ENCODE results near the gene WDR81.
"Not testable (repeated sequence)": the region's sequence is repeated elsewhere in the genome, so short reads cannot be mapped to it uniquely, and the experiment has no call there.

Gene WDR81

DNA sequence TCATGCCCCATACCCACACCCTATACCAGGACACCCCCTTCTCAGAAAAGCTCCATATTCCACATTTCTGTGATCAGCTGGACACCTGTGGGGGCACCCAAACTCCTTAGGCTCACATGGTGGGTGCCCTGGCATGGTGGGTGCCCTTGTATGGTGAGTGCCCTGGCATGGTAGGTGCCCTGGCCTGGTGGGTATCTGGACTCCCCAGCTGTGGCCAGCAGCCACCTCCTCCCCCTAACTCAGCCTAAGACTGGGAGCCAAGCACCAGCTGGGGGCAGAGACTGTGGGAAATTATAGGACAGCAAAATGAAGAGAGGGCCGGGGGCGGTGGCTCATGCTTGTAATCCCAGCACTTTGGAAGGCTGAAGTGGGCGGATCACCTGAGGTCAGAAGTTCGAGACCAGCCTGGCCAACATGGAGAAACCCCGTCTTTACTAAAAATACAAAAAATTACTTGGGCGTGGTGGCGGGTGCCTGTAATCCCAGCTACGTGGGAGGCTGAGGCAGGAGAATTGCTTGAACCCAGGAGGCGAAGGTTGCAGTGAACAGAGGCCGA lies 15.6 kb upstream of the WDR81 start:
- H3K9me3 Mint-ChIP-seq; intact Hi-C loops (cut with micrococcal nuclease); H3K27ac Mint-ChIP-seq: not testable (repeated sequence)
- Mint-ChIP-seq H3K4me1 (ENCODE audit: low read depth) (peaks cover 33% of the 10 kb centered on the region), H3K36me3 (ENCODE audit: low read depth) (peaks cover 36% of the 10 kb centered on the region), H3K4me3 (peak overlapping the region; percentile 7), H3K27me3 (peaks cover 37% of the 10 kb centered on the region)

DNA sequence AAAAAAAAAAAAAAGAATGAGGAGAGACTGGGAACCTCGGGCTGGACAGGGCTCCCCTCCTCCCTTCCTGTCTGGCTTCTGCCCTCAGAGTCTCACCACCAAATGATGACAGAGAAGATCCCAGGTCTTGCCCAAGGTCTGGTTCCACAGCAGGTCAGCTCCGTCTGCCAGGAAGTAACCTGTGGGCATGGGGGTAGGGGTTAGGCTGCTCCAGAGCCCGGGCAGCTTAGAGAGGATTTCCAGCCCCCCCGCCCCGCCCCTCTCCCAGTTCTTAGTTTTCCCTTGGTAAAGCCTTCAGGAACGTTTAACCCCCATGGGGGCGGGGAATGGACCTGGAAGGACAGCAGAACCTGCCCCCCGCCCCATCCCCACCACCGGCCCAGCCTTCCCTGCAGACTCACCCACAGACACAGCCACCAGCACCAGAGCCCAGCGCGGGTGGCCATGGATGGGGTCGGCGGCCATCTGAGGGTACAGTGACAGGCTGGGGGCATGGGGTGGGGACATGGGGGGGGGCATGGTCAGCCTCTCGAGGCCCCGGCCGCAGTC lies 15.0 kb upstream of the WDR81 start:
- peaks cover 39% of the 10 kb centered on the region for H3K4me1 Mint-ChIP-seq (ENCODE audit: low read depth)
- no peak overlapping the region for H3K27ac Mint-ChIP-seq

DNA sequence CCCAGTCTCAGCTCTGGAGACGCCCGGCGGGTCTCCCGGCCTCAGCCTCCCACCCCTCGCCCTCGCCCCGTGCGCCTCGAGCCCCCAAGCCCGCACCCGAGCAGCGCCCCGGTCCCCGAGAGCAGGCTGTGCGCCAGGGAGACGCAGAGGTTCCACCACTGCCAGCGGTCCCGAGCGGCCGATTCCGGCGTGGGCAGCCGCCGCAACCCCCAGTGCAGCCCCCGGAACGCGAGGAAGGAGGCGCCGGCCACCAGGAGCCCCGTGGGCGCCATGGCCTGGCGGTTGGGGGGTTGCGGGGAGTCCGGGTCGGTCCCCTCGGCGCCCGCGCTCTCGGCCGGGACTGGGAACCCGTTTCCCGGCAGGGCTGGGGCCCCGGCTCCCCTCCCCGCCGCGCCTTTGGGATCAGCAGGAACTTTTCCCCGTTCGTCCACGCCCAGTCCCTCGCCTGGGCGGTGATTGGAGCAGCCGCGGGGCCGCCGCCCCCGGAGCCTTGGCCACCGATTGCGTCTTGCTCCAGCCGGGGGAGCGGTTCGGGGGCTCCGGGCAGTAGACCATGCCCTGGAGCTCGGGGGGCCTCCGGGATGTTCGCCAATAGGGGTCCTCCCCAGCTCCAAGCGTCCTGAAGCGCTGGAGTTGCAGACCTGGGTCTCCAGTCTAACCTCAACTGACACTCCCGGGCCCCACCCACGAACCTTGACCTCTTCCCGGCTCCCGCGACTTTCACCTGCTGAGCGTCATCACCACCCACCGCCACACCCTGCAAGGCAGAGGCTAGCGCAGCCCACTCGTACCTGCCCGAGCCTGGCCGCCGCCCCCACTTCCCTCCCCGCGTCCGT lies 14.3 kb upstream of the WDR81 start, which contains the start of gene TLCD2:
Gene TLCD2 (minus strand): TSS at position 407 of the 836 bp plus-strand sequence. CDS start 135 bp downstream, at position 272.
- Mint-ChIP-seq H3K27ac (peak within 1 kb of the TSS; percentile 58), H3K4me1 (ENCODE audit: low read depth) (peaks cover 46% of the 10 kb centered on the region)
- intact Hi-C loops (cut with micrococcal nuclease): loop anchor here (2.0 to 5.0 kb wide), 2 partner anchors 25 to 43 kb away; partner anchors contain the start of gene PRPF8

More for the DNA sequence above, 15.0 kb upstream of the WDR81 start:
- H3K27me3 Mint-ChIP-seq: peaks cover 35% of the 10 kb centered on the region
- peak overlapping the region; percentile 77 for H3K4me3 Mint-ChIP-seq
- intact Hi-C loops (cut with micrococcal nuclease): no loop called here
- H3K36me3 Mint-ChIP-seq (ENCODE audit: low read depth): peaks cover 42% of the 10 kb centered on the region
- no peaks in the 10 kb centered on the region for H3K9me3 Mint-ChIP-seq

DNA sequence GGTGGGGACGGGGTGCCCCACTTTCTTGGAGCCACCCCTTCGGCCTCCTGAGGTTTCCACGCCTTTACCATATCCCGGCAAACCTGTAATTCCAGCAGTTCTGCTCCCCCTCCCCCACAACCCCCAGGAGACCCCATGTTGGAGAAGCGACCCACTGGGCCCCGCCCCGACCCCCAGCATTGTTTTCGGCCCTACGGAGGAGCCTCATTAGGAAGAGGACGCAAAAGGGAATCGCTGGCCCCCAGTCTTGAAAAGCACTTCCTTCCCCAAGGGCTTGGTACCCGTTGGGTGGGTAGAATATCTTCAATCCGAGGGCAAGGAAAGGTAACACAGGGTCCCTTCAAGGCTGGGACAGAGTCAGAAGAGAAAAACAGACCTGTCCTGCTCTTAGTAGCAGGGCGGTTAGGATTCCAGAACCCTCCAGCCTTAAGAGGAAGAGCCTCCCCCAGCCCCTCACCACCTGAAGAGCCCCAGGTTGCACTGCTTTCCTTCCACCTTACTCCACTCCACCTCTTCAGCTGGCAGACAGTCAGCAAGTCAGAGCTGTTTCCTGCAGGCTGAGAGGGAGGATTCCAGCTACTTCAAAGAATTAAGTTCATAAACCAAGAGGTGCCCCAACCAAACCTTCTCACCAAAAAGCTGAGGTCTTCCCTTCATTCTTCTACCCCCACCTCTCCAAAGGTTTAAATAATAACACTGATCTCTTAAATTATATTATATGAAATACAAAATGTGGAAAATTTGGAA lies 13.5 kb upstream of the WDR81 start:
- intact Hi-C loops (cut with micrococcal nuclease): loop anchor here (2.0 to 5.0 kb wide), 2 partner anchors 26 to 44 kb away; partner anchors contain the start of gene PRPF8
- Mint-ChIP-seq H3K4me1 (ENCODE audit: low read depth) (peaks cover 46% of the 10 kb centered on the region), H3K4me3 (peak overlapping the region; percentile 77), H3K36me3 (ENCODE audit: low read depth) (peaks cover 56% of the 10 kb centered on the region), H3K27me3 (peaks cover 24% of the 10 kb centered on the region), H3K9me3 (no peaks in the 10 kb centered on the region), H3K27ac (peak overlapping the region; percentile 58)

More for the DNA sequence above, 14.3 kb upstream of the WDR81 start, which contains the start of gene TLCD2:
- H3K9me3 Mint-ChIP-seq: no peaks in the 10 kb centered on the region
- H3K4me3 Mint-ChIP-seq: peak within 1 kb of the TSS; percentile 77
- H3K36me3 Mint-ChIP-seq (ENCODE audit: low read depth): peaks cover 49% of the 10 kb centered on the region
- H3K27me3 Mint-ChIP-seq: peaks cover 29% of the 10 kb centered on the region

DNA sequence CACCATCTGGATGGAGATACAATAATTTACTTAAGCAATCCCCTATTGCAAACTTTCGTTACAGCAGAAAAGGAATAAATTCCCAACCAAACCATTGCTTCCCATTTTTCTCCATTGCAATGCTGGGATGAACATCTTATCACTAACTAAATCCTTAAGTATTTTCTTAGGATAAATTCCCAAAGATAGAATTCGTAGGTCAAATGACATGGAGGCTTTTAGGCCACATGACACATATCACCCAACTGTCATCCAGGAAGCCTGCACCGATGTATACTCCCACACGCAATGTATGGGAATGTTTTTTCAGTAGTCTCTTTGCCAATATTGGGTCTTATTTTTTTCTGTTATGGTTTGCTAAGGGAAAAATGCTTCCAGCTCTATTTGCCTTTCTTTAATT lies 12.7 kb upstream of the WDR81 start:
- intact Hi-C loops (cut with micrococcal nuclease): loop anchor here (2.0 to 5.0 kb wide), 2 partner anchors 27 to 45 kb away; partner anchors contain the start of gene PRPF8
- H3K36me3 Mint-ChIP-seq (ENCODE audit: low read depth): peaks cover 64% of the 10 kb centered on the region
- peaks cover 18% of the 10 kb centered on the region for H3K27me3 Mint-ChIP-seq
- H3K27ac Mint-ChIP-seq: no peak overlapping the region
- H3K4me1 Mint-ChIP-seq (ENCODE audit: low read depth): peaks cover 46% of the 10 kb centered on the region
- no peaks in the 10 kb centered on the region for H3K9me3 Mint-ChIP-seq
- H3K4me3 Mint-ChIP-seq: no peak overlapping the region

DNA sequence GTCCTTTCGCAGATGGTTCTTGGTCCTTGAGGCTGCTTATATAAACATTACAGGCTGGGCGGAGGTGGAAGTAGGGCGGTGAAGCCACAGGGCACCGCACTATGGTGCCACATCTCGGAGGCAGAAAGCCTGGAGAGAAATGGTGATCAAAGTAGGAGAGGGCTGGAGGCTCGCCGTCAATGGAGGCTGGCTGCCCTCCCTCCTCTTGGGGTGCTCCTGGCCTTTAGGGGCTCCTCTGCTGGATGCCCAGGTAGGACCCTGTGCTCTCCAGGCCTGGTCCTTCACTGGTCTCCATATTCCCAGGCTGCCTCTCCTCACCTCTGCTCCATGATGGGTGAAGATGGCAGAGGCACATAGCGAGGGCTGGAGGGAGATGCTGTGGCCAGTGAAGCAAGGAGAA lies 12.2 kb upstream of the WDR81 start:
- intact Hi-C loops (cut with micrococcal nuclease): loop anchor here (5.0 kb wide), 1 partner anchor 45 kb away; no protein-coding TSS in a partner anchor
- Mint-ChIP-seq H3K27ac (no peak overlapping the region), H3K4me1 (ENCODE audit: low read depth) (peaks cover 48% of the 10 kb centered on the region), H3K36me3 (ENCODE audit: low read depth) (peaks cover 67% of the 10 kb centered on the region), H3K4me3 (no peak overlapping the region), H3K9me3 (no peaks in the 10 kb centered on the region), H3K27me3 (peaks cover 16% of the 10 kb centered on the region)

DNA sequence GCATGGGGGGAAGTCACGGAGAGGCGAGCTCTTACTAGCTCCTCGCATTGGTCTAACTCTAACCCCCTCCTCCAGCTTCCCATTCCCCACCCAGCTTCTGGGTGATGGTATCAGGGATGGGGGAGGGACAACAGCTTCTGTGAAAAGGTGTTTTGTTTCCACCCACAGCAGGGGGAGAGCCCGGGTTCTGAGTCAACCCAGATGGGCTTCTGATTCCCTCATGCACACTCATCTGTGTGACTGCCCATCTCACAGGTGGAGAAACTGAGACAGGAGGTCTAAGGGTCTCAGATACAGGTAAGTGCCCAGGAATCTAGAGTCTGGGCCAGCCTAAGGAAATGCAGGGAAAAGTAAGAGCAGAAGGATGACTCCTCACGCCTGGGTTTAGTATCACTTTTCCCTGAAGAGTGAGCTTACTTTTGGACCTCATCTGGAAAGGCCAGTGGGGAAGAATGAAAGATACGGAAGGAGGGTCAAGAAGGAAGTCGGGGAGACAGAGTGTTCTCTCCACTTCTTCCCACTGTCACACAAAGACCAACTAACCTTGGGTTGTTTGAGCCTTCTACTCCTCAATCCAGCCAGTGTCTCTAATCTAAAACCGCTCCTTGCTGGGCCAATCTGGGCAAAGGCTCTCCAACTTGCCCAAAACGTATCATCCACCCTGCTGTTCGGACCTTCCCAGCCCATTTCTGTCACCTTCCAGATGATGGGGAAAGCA lies 11.2 kb upstream of the WDR81 start:
- Mint-ChIP-seq H3K27me3 (peaks cover 6% of the 10 kb centered on the region), H3K27ac (peak overlapping the region; percentile 99), H3K36me3 (ENCODE audit: low read depth) (peaks cover 73% of the 10 kb centered on the region), H3K9me3 (no peaks in the 10 kb centered on the region), H3K4me1 (ENCODE audit: low read depth) (peaks cover 58% of the 10 kb centered on the region), H3K4me3 (peak overlapping the region; percentile 99)
- intact Hi-C loops (cut with micrococcal nuclease): loop anchor here (5.0 kb wide), 1 partner anchor 46 kb away; no protein-coding TSS in a partner anchor

DNA sequence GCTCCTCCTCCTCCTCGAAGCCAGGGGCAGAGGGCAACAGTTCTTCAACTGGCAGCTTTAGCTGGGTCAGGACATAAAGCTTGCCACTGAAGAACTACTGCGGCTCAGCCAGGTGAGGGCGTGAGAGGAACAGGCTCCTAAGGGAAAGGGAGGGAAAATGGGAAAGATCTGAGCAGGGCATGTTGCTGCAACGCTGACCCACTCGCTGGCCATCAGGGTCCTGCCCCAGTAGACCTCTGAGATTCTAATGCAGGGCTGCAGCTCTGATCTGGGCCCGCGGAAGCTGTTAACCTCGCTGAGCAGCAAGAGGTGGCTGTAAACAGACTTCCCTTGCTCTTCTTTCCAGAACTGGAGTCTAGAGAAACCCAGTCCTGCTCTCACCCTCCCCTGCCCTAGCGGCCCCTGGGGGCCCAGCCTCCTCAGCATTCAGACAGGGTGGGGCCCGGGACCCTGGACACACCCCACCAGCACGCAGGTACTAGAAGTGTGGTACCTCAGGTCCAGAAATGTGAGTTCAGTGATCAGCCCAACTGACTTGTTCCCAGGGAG lies 10.6 kb upstream of the WDR81 start:
- Mint-ChIP-seq H3K27me3 (peaks cover 2% of the 10 kb centered on the region), H3K4me3 (peak overlapping the region; percentile 99), H3K36me3 (ENCODE audit: low read depth) (peaks cover 73% of the 10 kb centered on the region), H3K4me1 (ENCODE audit: low read depth) (peaks cover 64% of the 10 kb centered on the region), H3K9me3 (no peaks in the 10 kb centered on the region), H3K27ac (peak overlapping the region; percentile 99)
- intact Hi-C loops (cut with micrococcal nuclease): loop anchor here (5.0 kb wide), 1 partner anchor 47 kb away; no protein-coding TSS in a partner anchor

DNA sequence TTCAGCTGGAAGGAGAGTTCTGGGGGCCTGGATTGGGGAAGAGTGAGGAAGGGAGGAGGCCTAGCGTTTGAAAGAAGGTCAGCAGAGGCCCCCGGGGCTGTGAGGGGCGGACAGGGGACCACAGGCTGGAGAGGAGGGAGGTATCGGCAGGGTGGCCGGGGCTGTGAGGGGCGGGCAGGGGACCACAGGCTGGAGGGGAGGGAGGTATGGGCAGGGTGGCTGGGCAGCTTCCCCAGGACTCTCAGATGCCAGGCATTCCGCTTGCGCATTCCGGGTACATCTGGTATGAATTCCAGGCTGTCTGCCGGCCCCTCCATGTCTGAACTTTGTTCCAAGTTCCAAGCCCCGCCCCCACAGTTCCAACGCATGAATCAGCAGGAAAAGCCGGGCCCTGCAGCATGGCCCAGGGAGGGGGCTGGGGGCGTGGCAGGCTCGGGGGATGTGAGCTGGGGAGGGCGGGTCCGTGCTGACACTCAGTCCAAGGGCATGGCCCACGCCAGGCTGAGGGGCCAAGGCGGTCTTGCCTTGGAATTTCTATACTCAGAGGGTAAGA lies 10.0 kb upstream of the WDR81 start:
- H3K4me3 Mint-ChIP-seq: peak overlapping the region; percentile 99
- H3K36me3 Mint-ChIP-seq (ENCODE audit: low read depth): peaks cover 73% of the 10 kb centered on the region
- peak overlapping the region; percentile 99 for H3K27ac Mint-ChIP-seq
- no peaks in the 10 kb centered on the region for H3K9me3 Mint-ChIP-seq
- intact Hi-C loops (cut with micrococcal nuclease): loop anchor here (5.0 kb wide), 1 partner anchor 47 kb away; no protein-coding TSS in a partner anchor
- no peaks in the 10 kb centered on the region for H3K27me3 Mint-ChIP-seq
- peaks cover 64% of the 10 kb centered on the region for H3K4me1 Mint-ChIP-seq (ENCODE audit: low read depth)

DNA sequence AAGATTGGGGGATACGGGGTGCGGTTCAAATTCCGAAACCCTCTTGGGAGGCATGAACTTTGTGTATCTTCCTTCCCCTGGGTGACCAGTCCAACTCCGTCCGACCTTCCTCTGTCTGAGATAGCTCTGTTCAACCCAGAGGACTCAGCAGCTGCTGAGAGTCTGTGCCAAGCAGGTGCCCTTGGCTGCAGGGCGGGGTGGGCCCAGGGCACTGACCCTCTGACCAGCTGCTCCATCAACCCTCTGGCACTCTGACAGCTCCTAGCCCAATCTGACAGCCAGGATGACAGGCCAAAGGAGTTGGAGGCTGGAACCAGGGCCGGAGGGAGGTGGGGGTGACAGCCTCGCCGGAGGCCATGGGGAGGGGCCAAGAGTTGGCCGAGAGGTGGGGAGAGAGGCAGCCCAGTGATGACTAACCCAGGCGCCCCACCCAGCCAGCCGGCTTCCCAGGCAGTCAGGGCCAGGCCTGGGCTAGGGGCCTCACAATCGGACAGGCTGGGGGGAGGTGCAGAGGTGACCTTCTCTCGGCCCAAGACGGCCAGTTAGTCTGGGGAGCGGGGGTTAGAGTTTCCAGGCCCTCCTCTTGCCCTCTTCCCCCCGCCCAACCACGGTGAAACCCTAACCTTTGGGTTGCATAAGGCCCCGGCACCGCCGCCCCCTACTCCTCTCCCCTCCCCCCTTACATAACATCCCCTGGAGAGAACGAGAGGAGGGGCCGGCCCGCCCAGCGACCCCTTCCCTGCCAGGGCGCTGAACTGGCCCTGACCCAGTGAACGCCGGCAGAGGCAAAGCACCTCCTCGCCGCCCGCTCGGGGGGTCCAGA lies 9.3 kb upstream of the WDR81 start:
- Mint-ChIP-seq H3K9me3 (no peaks in the 10 kb centered on the region), H3K4me1 (ENCODE audit: low read depth) (peaks cover 66% of the 10 kb centered on the region), H3K27ac (peak overlapping the region; percentile 99), H3K27me3 (no peaks in the 10 kb centered on the region), H3K36me3 (ENCODE audit: low read depth) (peaks cover 73% of the 10 kb centered on the region), H3K4me3 (peak overlapping the region; percentile 99)
- intact Hi-C loops (cut with micrococcal nuclease): loop anchor here (5.0 kb wide), 2 partner anchors 48 to 152 kb away; no protein-coding TSS in a partner anchor

DNA sequence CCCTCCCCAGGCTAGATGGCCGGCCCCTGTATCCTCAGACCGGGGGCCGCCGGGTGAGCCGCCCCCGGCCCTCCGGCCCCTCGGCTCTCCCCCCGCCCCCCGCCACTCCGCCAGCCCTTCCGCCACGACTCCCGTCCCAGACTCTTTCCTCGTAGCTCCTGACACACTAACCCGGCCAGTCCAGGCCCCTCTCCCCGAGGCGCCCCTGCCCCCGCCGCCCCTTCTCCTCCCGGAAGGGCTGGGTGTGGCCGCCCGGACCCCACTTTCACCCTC lies 8.8 kb upstream of the WDR81 start:
- Mint-ChIP-seq H3K36me3 (ENCODE audit: low read depth) (peaks cover 69% of the 10 kb centered on the region), H3K27ac (peak overlapping the region; percentile 99), H3K9me3 (no peaks in the 10 kb centered on the region), H3K4me1 (ENCODE audit: low read depth) (peaks cover 67% of the 10 kb centered on the region), H3K4me3 (peak overlapping the region; percentile 99), H3K27me3 (no peaks in the 10 kb centered on the region)
- intact Hi-C loops (cut with micrococcal nuclease): loop anchor here (2.0 to 5.0 kb wide), 3 partner anchors 67 to 152 kb away; partner anchors contain the start of gene RILP

All from dendritic cell treated with granulocyte-macrophage colony-stimulating factor and Interleukin-4, amounts not matched to agents 40 ng/mL and 50 ng/mL, for 4 days (primary cell).